Fibroblast of pulmonary artery (primary cell): Measurements from ENCODE around the gene CSF1.
A peak's percentile ranks its signal among the peaks of the same experiment; 100 is the strongest.

Experiments
- DNase-seq: peaks from one replicate; pipeline ENCODE4 v3.0.0-alpha.2; 2010; ENCODE audit warnings: low read depth
- H3K4me3 ChIP-seq: replicated peaks from 2 replicates; pipeline ENCODE4 v1.5.1; 2011; ENCODE audit warnings: low read depth, mild to moderate bottlenecking, control low read depth, low read length, moderate library complexity
- CTCF ChIP-seq: IDR thresholded peaks from 2 replicates; pipeline ENCODE4 v1.5.1; 2011; ENCODE audit warnings: mild to moderate bottlenecking, control low read depth, low read length, inconsistent platforms; ENCODE audit errors: missing control alignments

CSF1 gene

GRCh38 chr1:109931189-109931731, 20.6 kb downstream of the CSF1 start:
- peak; percentile 88 for DNase-seq
- no peak overlapping the region for H3K4me3 ChIP-seq
- TF ChIP-seq CTCF, result no peak

- no peak overlapping the region for H3K4me3 ChIP-seq
- TF ChIP-seq CTCF, result no peak
- DNase-seq, result no peak
Measured at GRCh38 chr1:109931911-109932636, 21.4 kb downstream of the CSF1 start.

GRCh38 chr1:109932679-109933078, 22.0 kb downstream of the CSF1 start:
- no peak for TF ChIP-seq CTCF
- no peak for DNase-seq
- no peak overlapping the region for H3K4me3 ChIP-seq

- no peak for TF ChIP-seq CTCF
- DNase-seq, result peak; percentile 55
- H3K4me3 ChIP-seq, result no peak overlapping the region
Measured at GRCh38 chr1:109933856-109934711, 23.4 kb downstream of the CSF1 start.

- TF ChIP-seq CTCF, result no peak
- H3K4me3 ChIP-seq, result no peak overlapping the region
- DNase-seq, result no peak
Measured at GRCh38 chr1:109935451-109935900, 24.8 kb downstream of the CSF1 start.

GRCh38 chr1:109937738-109938137, 27.1 kb downstream of the CSF1 start:
- no peak for DNase-seq
- TF ChIP-seq CTCF, result no peak
- H3K4me3 ChIP-seq, result no peak overlapping the region
